ENCODE measurements around the gene GNL3L.
"Not testable (repeated sequence)": the region's sequence is repeated elsewhere in the genome, so short reads cannot be mapped to it uniquely, and the experiment has no call there.

GNL3L gene

DNA sequence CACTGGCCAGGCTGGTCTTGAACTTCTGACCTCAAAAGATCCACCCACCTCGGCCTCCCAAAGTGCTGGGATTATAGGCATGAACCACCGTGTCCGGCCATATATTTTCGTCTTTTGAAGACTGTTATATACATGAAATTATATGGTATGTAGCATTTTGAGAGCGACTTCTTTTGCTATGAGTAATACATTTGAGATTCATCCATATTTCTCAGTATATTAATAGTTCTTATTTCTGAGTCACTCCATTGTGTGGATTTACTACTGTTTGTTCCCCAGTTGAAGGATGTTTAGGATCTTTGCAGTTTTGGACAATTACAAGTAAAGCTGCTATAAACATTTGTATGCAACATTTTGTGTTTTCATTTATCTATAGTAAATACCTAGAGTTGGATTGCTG is 34.9 kb downstream of the GNL3L start:
- Histone ChIP-seq H2AFZ (ENCODE audit: low read depth, low read length) (no peak overlapping the region), H3K9me3 (ENCODE audit: insufficient read depth, low read length, severe bottlenecking) (peaks cover 3% of the 10 kb centered on the region), H3K79me2 (ENCODE audit: insufficient read depth, low read length) (no peaks in the 10 kb centered on the region), H3K36me3 (ENCODE audit: insufficient read depth, low read length) (peaks cover 51% of the 10 kb centered on the region), H3K4me3 (ENCODE audit: low read depth in 1 of 2, low read length in 2 of 2) (no peak overlapping the region), H3K4me1 (ENCODE audit: insufficient read depth, low read length) (no peaks in the 10 kb centered on the region), H3K27ac (ENCODE audit: low read length) (no peak overlapping the region), H4K20me1 (ENCODE audit: insufficient read depth, low read length) (no peaks in the 10 kb centered on the region), H3K27me3 (ENCODE audit: insufficient read depth, low read length, poor library complexity) (no peaks in the 10 kb centered on the region), H3K4me2 (ENCODE audit: insufficient read depth, low read length) (no peak overlapping the region), H3K9ac (ENCODE audit: low read depth, low read length) (no peak overlapping the region)
- DNase-seq, result no peak
- no peak for ATAC-seq (ENCODE audit: insufficient read depth, low read depth)
- TF ChIP-seq EZH2 (IDR thresholded peaks at IDR 0.05; ENCODE audit: borderline replicate concordance, low read depth, low read length, severe bottlenecking), result no peak
- TF ChIP-seq, protein P1, sequence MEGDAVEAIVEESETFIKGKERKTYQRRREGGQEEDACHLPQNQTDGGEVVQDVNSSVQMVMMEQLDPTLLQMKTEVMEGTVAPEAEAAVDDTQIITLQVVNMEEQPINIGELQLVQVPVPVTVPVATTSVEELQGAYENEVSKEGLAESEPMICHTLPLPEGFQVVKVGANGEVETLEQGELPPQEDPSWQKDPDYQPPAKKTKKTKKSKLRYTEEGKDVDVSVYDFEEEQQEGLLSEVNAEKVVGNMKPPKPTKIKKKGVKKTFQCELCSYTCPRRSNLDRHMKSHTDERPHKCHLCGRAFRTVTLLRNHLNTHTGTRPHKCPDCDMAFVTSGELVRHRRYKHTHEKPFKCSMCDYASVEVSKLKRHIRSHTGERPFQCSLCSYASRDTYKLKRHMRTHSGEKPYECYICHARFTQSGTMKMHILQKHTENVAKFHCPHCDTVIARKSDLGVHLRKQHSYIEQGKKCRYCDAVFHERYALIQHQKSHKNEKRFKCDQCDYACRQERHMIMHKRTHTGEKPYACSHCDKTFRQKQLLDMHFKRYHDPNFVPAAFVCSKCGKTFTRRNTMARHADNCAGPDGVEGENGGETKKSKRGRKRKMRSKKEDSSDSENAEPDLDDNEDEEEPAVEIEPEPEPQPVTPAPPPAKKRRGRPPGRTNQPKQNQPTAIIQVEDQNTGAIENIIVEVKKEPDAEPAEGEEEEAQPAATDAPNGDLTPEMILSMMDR (IDR thresholded peaks at IDR 0.05; ENCODE audit: borderline replicate concordance, extremely low read depth, low read length, poor library complexity, severe bottlenecking), result no peak

GRCh38 chrX:54570332-54570731 is 40.3 kb downstream of the GNL3L start:
- H3K4me1 ChIP-seq (ENCODE audit: insufficient read depth, low read length), result no peaks in the 10 kb centered on the region
- no peaks in the 10 kb centered on the region for H3K27me3 ChIP-seq (ENCODE audit: insufficient read depth, low read length, poor library complexity)
- DNase-seq (no peak), ATAC-seq (ENCODE audit: insufficient read depth, low read depth) (no peak)
- H3K79me2 ChIP-seq (ENCODE audit: insufficient read depth, low read length), result no peaks in the 10 kb centered on the region
- no peak overlapping the region for H3K9ac ChIP-seq (ENCODE audit: low read depth, low read length)
- TF ChIP-seq, protein P1 (IDR thresholded peaks at IDR 0.05; ENCODE audit: borderline replicate concordance, extremely low read depth, low read length, poor library complexity, severe bottlenecking), result no peak
- no peak for TF ChIP-seq EZH2 (IDR thresholded peaks at IDR 0.05; ENCODE audit: borderline replicate concordance, low read depth, low read length, severe bottlenecking)
- H3K9me3 ChIP-seq (ENCODE audit: insufficient read depth, low read length, severe bottlenecking), result peaks cover 3% of the 10 kb centered on the region
- H2AFZ ChIP-seq (ENCODE audit: low read depth, low read length), result no peak overlapping the region
- peaks cover 18% of the 10 kb centered on the region; the same call in 1 of the 2 replicates for H3K36me3 ChIP-seq (ENCODE audit: insufficient read depth, low read length)
- no peak overlapping the region for H3K4me3 ChIP-seq (ENCODE audit: low read depth in 1 of 2, low read length in 2 of 2)
- H4K20me1 ChIP-seq (ENCODE audit: insufficient read depth, low read length), result no peaks in the 10 kb centered on the region
- H3K4me2 ChIP-seq (ENCODE audit: insufficient read depth, low read length), result no peak overlapping the region
- H3K27ac ChIP-seq (ENCODE audit: low read length), result no peak overlapping the region

DNA sequence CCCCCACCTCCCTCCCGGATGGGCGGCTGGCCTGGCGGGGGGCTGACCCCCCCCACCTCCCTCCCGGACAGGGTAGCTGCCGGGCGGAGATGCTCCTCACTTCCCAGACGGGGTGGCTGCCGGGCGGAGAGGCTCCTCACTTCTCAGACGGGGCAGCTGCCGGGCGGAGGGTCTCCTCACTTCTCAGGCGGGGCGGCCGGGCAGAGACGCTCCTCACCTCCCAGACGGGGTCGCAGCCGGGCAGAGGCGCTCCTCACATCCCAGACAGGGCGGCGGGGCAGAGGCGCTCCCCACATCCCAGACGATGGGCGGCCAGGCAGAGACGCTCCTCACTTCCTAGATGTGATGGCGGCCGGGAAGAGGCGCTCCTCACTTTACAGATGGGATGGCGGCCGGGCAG is 42.6 kb downstream of the GNL3L start:
- not testable (repeated sequence) for H3K27me3 ChIP-seq (ENCODE audit: insufficient read depth, low read length, poor library complexity); H2AFZ ChIP-seq (ENCODE audit: low read depth, low read length); H3K36me3 ChIP-seq (ENCODE audit: insufficient read depth, low read length); DNase-seq; H3K4me3 ChIP-seq (ENCODE audit: low read depth in 1 of 2, low read length in 2 of 2); ATAC-seq (ENCODE audit: insufficient read depth, low read depth); H3K79me2 ChIP-seq (ENCODE audit: insufficient read depth, low read length); H3K4me2 ChIP-seq (ENCODE audit: insufficient read depth, low read length); H3K9me3 ChIP-seq (ENCODE audit: insufficient read depth, low read length, severe bottlenecking); H3K27ac ChIP-seq (ENCODE audit: low read length); H3K4me1 ChIP-seq (ENCODE audit: insufficient read depth, low read length); H4K20me1 ChIP-seq (ENCODE audit: insufficient read depth, low read length); H3K9ac ChIP-seq (ENCODE audit: low read depth, low read length)

DNA sequence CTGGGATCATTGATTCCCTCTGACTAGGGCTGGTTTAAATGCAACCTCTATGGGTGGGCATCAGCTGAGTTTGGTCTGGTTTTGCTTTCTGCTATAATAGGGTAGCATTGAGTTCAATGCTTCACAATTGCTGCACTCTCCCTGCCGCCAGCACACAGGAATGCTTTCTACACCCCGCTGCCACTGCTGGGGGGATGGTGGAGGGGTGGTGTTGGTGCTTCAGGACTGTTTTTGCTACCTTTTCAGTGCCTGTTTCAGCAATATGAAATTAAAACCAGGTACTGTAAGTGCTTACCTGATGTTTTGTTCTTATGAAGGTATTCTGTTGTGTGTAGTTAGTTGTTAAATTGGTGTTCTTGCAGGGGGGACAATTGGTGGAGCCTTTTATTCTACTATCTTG is 67.7 kb downstream of the GNL3L start:
- Histone ChIP-seq H3K36me3 (ENCODE audit: insufficient read depth, low read length) (no peaks in the 10 kb centered on the region), H3K79me2 (ENCODE audit: insufficient read depth, low read length) (no peaks in the 10 kb centered on the region), H3K9ac (ENCODE audit: low read depth, low read length) (no peak overlapping the region), H3K4me1 (ENCODE audit: insufficient read depth, low read length) (no peaks in the 10 kb centered on the region), H4K20me1 (ENCODE audit: insufficient read depth, low read length) (no peaks in the 10 kb centered on the region), H2AFZ (ENCODE audit: low read depth, low read length) (no peak overlapping the region), H3K27me3 (ENCODE audit: insufficient read depth, low read length, poor library complexity) (no peaks in the 10 kb centered on the region), H3K27ac (ENCODE audit: low read length) (no peak overlapping the region), H3K4me2 (ENCODE audit: insufficient read depth, low read length) (no peak overlapping the region), H3K4me3 (ENCODE audit: low read depth in 1 of 2, low read length in 2 of 2) (no peak overlapping the region), H3K9me3 (ENCODE audit: insufficient read depth, low read length, severe bottlenecking) (no peaks in the 10 kb centered on the region)
- TF ChIP-seq EZH2 (IDR thresholded peaks at IDR 0.05; ENCODE audit: borderline replicate concordance, low read depth, low read length, severe bottlenecking), result no peak
- TF ChIP-seq, protein P1 (IDR thresholded peaks at IDR 0.05; ENCODE audit: borderline replicate concordance, extremely low read depth, low read length, poor library complexity, severe bottlenecking), result no peak
- DNase-seq (no peak), ATAC-seq (ENCODE audit: insufficient read depth, low read depth) (no peak)
